Nephron (organoid): ENCODE data around the gene NCAPD3.
"Not testable (repeated sequence)": the region's sequence is repeated elsewhere in the genome, so short reads cannot be mapped to it uniquely, and the experiment has no call there.

Source experiments
- H3K27ac Mint-ChIP-seq, 3 experiments: 2 replicates each; pipeline ENCODE4 v1.8.0; 2020; ENCODE audit warnings: mixed read lengths in 3 of 3, mild to moderate bottlenecking in 2 of 3, moderate library complexity in 1 of 3
- H3K27me3 Mint-ChIP-seq: 2 replicates; pipeline ENCODE4 v1.8.0; 2021; ENCODE audit warnings: low read depth, mild to moderate bottlenecking, moderate library complexity, mixed read lengths
- H3K36me3 Mint-ChIP-seq: 2 replicates; pipeline ENCODE4 v1.8.0; 2020; ENCODE audit warnings: low read depth, mixed read lengths
- H3K4me1 Mint-ChIP-seq: 2 replicates; pipeline ENCODE4 v1.8.0; 2020; ENCODE audit warnings: mixed read lengths
- H3K4me3 Mint-ChIP-seq, 3 experiments: 2 replicates each; pipeline ENCODE4 v1.8.0; 2020; ENCODE audit warnings: mild to moderate bottlenecking in 3 of 3, mixed read lengths in 3 of 3, moderate library complexity in 2 of 3
- H3K9me3 Mint-ChIP-seq: 2 replicates; pipeline ENCODE4 v1.8.0; 2020; ENCODE audit warnings: mixed read lengths
- CTCF ChIP-seq, 3 experiments: fragments of 200-600 bp; sonication (generic); IDR thresholded peaks; one replicate each; pipeline ENCODE4 v1.5.0; 2021; ENCODE audit warnings: antibody characterized with exemption in 3 of 3; ENCODE audit not compliant: unreplicated experiment in 3 of 3

NCAPD3 gene

GRCh38 chr11:134120143-134120850 lies 103.5 kb downstream of the NCAPD3 start:
- Mint-ChIP-seq H3K27ac (peak overlapping the region; percentile 79 to 96 (median 84)), H3K36me3 (no peaks in the 10 kb centered on the region), H3K9me3 (no peaks in the 10 kb centered on the region), H3K4me3 (peak overlapping the region in 2 of 3 experiments; percentile 27 to 77), H3K4me1 (peaks cover 66% of the 10 kb centered on the region), H3K27me3 (peaks cover 23% of the 10 kb centered on the region)
- no peak for TF ChIP-seq CTCF (IDR thresholded peaks at IDR 0.05; ENCODE audit: unreplicated experiment in 3 of 3)

- peaks cover 59% of the 10 kb centered on the region for H3K4me1 Mint-ChIP-seq
- peaks cover 11% of the 10 kb centered on the region for H3K27me3 Mint-ChIP-seq
- H3K27ac Mint-ChIP-seq, result peak overlapping the region; percentile 13 to 96 (median 18)
- H3K4me3 Mint-ChIP-seq, result peak overlapping the region in 1 of 3 experiments; percentile 56
- no peaks in the 10 kb centered on the region for H3K36me3 Mint-ChIP-seq
- no peaks in the 10 kb centered on the region for H3K9me3 Mint-ChIP-seq
- TF ChIP-seq CTCF (IDR thresholded peaks at IDR 0.05; ENCODE audit: unreplicated experiment in 3 of 3), result no peak
Measured at GRCh38 chr11:134119094-134119493, 104.7 kb downstream of the NCAPD3 start.

GRCh38 chr11:134118006-134118405 lies 105.8 kb downstream of the NCAPD3 start:
- Mint-ChIP-seq H3K9me3 (no peaks in the 10 kb centered on the region), H3K27ac (peak overlapping the region in 1 of 3 experiments; percentile 96)
- TF ChIP-seq CTCF (IDR thresholded peaks at IDR 0.05; ENCODE audit: unreplicated experiment in 3 of 3), result no peak

GRCh38 chr11:134116210-134116609 lies 107.6 kb downstream of the NCAPD3 start:
- Mint-ChIP-seq H3K36me3 (peaks cover 22% of the 10 kb centered on the region), H3K27ac (no peak overlapping the region), H3K27me3 (no peaks in the 10 kb centered on the region), H3K4me3 (no peak overlapping the region), H3K4me1 (peaks cover 30% of the 10 kb centered on the region), H3K9me3 (peaks cover 10% of the 10 kb centered on the region)
- TF ChIP-seq CTCF (IDR thresholded peaks at IDR 0.05; ENCODE audit: unreplicated experiment in 3 of 3), result no peak

More at GRCh38 chr11:134118006-134118405, 105.8 kb downstream of the NCAPD3 start:
- H3K27me3 Mint-ChIP-seq, result no peaks in the 10 kb centered on the region
- H3K36me3 Mint-ChIP-seq, result peaks cover 4% of the 10 kb centered on the region
- H3K4me1 Mint-ChIP-seq, result peaks cover 48% of the 10 kb centered on the region
- no peak overlapping the region for H3K4me3 Mint-ChIP-seq

- Mint-ChIP-seq H3K9me3 (peaks cover 17% of the 10 kb centered on the region), H3K36me3 (peaks cover 34% of the 10 kb centered on the region)
- H3K4me3 Mint-ChIP-seq, H3K27me3 Mint-ChIP-seq, H3K4me1 Mint-ChIP-seq, H3K27ac Mint-ChIP-seq: not testable (repeated sequence)
Measured at GRCh38 chr11:134113787-134114186, 110.0 kb downstream of the NCAPD3 start.

GRCh38 chr11:134110252-134110815 lies 113.4 kb downstream of the NCAPD3 start:
- no peaks in the 10 kb centered on the region for H3K4me1 Mint-ChIP-seq
- H3K27me3 Mint-ChIP-seq, result no peaks in the 10 kb centered on the region
- H3K27ac Mint-ChIP-seq, result no peak overlapping the region
- H3K9me3 Mint-ChIP-seq, result peaks cover 33% of the 10 kb centered on the region
- H3K36me3 Mint-ChIP-seq, result peaks cover 42% of the 10 kb centered on the region
- TF ChIP-seq CTCF (IDR thresholded peaks at IDR 0.05; ENCODE audit: unreplicated experiment in 3 of 3), result no peak
- no peak overlapping the region for H3K4me3 Mint-ChIP-seq
